ENCODE data around the gene RAB1A.
"Not testable (repeated sequence)": the region's sequence is repeated elsewhere in the genome, so short reads cannot be mapped to it uniquely, and the experiment has no call there.

The RAB1A gene

DNA sequence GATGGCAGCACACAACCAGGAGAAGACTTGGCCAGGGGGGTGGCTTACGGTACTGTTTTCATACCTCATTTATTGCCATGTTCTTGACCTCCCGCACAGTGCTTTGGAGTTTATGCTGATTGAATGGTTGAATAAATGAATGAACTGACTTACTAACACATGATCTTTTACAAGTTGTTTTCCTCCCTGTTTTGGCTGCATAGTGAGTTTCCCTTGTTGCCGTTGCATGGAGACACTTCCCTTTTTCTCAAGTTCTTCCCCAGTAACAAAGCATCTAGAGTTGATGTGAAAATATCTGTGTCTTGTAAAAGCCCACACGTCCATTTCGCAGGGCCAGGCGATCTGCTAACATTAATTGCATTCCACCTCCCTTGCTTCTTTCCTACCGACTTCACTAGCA lies 35.7 kb upstream of the RAB1A start:
- H3K4me3 ChIP-seq (ENCODE audit: low read length) = no peak overlapping the region
- DNase-seq (ENCODE audit: low read depth) = no peak
- TF ChIP-seq, protein P1, sequence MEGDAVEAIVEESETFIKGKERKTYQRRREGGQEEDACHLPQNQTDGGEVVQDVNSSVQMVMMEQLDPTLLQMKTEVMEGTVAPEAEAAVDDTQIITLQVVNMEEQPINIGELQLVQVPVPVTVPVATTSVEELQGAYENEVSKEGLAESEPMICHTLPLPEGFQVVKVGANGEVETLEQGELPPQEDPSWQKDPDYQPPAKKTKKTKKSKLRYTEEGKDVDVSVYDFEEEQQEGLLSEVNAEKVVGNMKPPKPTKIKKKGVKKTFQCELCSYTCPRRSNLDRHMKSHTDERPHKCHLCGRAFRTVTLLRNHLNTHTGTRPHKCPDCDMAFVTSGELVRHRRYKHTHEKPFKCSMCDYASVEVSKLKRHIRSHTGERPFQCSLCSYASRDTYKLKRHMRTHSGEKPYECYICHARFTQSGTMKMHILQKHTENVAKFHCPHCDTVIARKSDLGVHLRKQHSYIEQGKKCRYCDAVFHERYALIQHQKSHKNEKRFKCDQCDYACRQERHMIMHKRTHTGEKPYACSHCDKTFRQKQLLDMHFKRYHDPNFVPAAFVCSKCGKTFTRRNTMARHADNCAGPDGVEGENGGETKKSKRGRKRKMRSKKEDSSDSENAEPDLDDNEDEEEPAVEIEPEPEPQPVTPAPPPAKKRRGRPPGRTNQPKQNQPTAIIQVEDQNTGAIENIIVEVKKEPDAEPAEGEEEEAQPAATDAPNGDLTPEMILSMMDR (IDR thresholded peaks at IDR 0.05; ENCODE audit: insufficient read depth, low read depth, low read length, missing control alignments) = no peak

DNA sequence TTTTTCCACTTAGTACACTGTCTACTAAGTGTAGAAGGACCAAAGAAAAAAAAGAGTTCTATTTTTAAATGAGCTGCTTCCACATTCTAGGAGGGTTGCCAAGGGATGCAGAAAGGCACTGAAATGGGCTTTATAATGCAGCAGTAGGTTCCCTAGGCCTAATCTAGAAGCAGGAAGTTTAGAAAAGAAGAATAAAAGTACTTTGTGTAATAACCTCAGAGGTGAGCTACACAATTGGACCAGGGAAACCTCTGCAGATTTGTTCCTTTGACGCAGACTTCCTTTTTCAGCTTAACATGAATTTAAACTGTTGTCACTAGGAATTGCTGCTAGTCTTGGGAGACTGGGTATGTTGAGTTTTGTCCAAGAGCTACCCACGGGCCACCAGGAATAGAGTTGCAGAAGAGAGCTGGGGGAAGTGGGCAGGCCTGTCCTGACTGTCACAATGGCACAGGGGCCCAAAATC lies 34.6 kb upstream of the RAB1A start:
- H3K4me3 ChIP-seq (ENCODE audit: low read length) = no peak overlapping the region
- TF ChIP-seq, protein P1 (IDR thresholded peaks at IDR 0.05; ENCODE audit: insufficient read depth, low read depth, low read length, missing control alignments) = no peak
- DNase-seq (ENCODE audit: low read depth) = no peak

DNA sequence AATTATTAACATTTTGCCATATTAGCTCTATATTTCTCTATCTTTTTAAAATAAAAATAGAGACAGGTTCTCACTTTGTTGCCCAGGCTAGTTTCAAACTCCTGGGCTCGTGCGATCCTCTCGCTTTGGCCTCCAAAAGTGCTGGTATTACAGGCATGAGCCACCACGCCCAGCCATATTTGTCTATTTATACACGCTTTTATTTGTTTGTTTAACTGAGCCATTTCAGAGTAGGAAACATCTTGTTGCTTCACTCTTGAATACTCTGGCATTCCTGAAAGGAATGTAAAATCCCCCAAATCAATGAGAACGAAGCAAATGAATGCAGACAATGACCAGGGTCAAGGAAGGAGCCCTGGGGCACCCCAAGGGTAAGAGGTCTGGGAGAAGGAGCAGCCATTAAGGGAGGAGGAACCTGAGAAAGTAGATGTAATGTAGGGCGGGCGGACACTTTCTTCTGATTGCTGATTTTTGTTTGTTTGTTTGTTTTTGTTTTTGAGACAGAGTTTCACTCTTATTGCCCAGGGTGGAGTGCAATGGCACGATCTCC lies 31.7 kb upstream of the RAB1A start:
- no peak for DNase-seq (ENCODE audit: low read depth)
- no peak overlapping the region for H3K4me3 ChIP-seq (ENCODE audit: low read length)
- TF ChIP-seq, protein P1 (IDR thresholded peaks at IDR 0.05; ENCODE audit: insufficient read depth, low read depth, low read length, missing control alignments) = no peak

DNA sequence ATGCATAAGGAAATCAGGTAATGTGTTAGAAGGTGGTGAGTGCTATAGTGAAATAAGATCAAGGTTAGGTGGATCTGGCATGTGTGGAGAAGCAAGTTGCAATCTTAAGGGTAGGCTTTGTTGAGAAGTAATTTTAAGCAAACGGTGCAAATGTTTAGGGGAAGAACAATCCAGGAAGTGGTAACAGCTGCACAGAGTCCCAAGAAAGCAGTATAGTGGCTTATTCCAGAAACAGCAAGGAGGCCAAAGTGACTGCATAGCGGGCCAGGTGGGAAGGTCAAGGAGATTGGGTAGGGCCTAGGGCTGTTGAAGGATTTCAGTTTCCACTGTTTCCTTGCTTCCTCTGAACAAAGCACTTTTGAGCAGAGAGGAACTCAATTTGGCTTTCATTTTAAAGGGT lies 30.0 kb upstream of the RAB1A start:
- TF ChIP-seq, protein P1 (IDR thresholded peaks at IDR 0.05; ENCODE audit: insufficient read depth, low read depth, low read length, missing control alignments) = no peak
- no peak for DNase-seq (ENCODE audit: low read depth)
- no peak overlapping the region for H3K4me3 ChIP-seq (ENCODE audit: low read length)

DNA sequence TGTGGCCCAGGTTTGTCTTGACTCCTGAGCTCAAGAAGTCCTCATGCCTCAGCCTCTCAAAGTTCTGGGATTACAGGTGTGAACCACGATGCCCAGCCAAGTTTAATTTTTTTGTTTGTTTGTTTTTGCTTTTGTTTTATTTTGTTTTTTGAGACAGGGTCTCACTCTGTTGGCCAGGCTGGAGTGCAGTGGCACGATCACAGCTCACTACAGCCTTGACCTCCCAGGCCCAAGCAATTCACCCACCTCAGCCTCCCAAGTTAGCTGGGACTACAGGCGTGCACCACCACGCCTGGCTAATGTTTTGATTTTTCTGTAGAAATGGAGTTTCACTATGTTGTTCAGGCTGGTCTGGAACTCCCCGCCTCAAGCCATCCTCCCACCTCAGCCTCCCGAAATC lies 29.4 kb upstream of the RAB1A start:
- H3K4me3 ChIP-seq (ENCODE audit: low read length) = no peak overlapping the region
- no peak for DNase-seq (ENCODE audit: low read depth)

DNA sequence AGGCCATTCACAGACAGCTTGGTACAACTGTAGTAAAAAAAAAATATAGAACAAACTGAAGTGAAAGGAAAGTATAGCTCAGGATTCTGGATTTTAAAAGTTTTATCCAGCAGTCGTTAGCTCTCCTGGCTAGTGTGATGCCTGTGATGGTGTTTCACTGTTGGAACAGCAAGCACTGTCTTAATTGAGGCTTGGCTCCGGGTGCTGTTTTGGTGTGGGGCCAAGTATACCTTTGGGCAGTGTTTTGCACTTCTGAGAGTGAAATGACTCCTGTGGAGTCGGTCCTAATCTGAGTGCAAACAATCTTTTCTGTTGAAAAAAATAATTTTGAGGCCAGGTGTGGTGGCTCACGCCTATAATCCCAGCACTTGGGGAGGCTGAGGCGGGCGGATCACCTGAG lies 28.7 kb upstream of the RAB1A start:
- no peak for DNase-seq (ENCODE audit: low read depth)
- no peak overlapping the region for H3K4me3 ChIP-seq (ENCODE audit: low read length)
- TF ChIP-seq, protein P1 (IDR thresholded peaks at IDR 0.05; ENCODE audit: insufficient read depth, low read depth, low read length, missing control alignments) = no peak

More for the DNA sequence above, 29.4 kb upstream of the RAB1A start:
- TF ChIP-seq, protein P1 (IDR thresholded peaks at IDR 0.05; ENCODE audit: insufficient read depth, low read depth, low read length, missing control alignments) = no peak

DNA sequence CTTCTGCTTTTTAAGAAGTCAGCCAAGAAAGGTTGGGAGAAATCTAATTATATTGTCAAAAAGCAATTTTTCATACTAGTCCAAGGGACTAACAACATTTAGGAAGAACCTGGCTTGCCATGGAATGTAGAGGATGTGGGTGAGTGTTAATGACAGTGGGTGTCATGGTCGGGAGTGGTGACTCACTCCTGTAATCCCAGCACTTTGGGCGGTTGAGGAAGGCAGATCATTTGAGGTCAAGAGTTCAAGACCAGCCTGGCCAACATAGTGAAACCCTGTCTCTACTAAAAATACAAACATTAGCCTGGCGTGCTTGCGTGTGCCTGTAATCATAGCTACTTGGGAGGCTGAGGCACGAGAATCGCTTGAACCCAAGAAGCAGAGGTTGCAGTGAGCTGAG lies 27.9 kb upstream of the RAB1A start:
- not testable (repeated sequence) for DNase-seq (ENCODE audit: low read depth); H3K4me3 ChIP-seq (ENCODE audit: low read length)

Measured in epithelial cell of esophagus (primary cell).